Measurements from ENCODE around the gene ARG2.
"Not testable (repeated sequence)": the region's sequence is repeated elsewhere in the genome, so short reads cannot be mapped to it uniquely, and the experiment has no call there.

Gene ARG2

GRCh38 chr14:67584978-67585377 is 34.7 kb upstream of the ARG2 start:
- DNase-seq (ENCODE audit: low read depth in 2 of 2): no peak

DNA sequence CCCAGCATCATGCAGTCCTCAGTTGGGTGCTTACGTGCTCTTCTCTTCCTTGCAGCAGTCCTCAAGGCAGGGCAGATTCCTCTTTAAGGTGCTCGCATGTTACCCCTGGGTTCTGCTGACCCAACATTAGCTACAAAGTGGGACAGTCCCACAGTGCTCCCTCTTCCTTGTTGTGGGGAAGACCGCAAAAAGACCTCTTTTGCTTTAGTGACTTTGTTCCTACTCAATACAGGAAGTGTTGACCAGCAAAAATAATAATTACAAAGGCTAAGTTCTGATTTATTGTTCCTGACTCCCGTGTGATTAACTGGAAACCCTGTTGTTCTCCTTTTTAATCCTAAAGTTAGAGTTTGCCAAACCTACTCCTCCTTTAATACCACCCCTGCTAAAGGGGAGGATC is 33.4 kb upstream of the ARG2 start:
- no peak for DNase-seq (ENCODE audit: low read depth in 2 of 2)

DNA sequence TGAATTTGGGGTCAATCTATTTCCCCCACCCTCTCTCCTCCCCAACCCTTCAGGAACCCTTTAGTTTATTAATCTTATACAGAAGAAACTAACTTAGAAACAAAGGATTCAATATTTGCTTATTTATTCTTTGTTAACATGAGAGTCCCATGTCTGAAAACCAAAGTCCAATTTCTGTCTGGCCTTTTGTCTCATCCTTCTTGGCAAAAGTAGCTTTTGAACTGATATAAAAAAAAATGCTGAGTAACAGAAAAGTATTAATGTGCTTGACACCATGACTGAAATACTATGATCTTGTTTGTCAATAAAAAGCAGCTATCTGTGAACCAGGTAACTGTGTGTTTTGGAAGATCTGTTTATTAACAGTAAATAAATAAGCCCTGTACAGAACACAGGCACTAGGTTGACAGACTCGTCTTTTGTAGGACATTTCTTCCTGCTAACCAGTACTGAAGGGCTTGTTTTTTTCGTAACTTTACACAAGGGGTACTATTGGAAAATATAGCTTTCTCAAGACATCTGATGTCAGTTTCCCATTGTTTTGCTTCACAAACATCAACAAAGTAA is 30.4 kb upstream of the ARG2 start:
- no peak for DNase-seq (ENCODE audit: low read depth in 2 of 2)

DNA sequence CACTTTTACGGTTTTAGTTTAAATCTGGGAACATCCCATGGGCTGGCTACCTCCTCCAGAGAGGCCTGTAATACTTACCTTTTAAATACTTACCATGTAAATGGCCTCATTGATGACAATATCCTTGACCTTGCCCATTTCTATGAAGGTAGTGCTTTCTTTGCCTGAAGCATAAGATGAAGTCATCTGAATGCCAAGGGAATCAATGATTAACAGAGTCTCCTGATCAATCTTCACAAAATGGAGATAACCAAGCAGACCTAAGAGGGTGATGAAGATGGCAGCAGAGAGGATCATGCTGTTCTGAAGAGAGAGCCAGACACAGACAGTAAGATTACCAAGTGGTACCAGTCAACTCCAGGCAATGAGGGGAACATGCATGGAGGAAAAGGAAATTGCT is 26.1 kb upstream of the ARG2 start:
- DNase-seq (ENCODE audit: low read depth in 2 of 2): not testable (repeated sequence)

- DNase-seq (ENCODE audit: low read depth in 2 of 2): no peak
These were observed 24.3 kb upstream of the ARG2 start for GRCh38 chr14:67595392-67595791.

DNA sequence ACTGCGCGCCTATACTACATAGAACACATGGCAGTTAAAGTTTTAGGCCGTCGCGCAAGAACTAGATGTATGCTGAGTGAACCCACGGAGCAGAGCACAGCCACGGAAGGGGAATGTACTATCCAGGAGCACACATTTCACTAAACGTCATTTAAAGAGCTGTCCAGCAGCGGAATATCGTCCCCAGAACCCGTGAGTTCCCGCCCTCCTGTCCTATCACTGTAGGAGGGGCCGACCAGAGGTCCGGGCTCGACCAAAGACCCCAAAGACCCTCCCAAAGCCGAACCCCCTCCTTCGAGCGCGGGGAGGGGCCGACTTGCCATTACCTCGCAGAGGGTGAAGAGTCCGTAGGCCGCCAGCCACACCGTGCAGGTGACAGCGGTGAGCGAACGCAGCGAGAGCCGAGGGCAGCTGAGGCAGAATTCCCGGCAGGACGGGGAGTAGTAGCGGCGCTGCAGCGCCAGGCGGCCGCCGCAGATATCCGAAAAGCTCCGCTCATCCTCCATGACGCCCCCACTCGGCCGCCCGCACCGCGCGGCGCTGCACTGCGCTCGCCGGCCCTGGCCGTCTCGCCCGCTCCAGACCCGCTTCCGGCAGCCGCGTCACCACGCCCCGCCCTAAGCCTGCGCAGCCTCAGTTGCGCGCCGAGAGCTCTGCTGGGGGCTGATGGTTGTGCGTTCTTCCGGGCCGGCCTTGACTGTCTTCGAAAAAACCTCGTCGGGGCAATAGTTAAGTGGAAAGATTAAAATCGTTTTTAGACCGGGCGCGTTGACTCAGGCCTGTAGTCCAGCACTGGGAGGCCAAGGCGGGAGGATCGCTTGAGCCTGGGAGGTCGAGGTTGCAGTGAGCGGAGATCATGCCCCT is 19.8 kb upstream of the ARG2 start, which contains the start of gene PIGH:
Gene PIGH (minus strand): TSS at position 571 of the 864 bp plus-strand sequence. CDS start 65 bp downstream, at position 506.
- DNase-seq (ENCODE audit: low read depth in 2 of 2): peak; percentile 85 to 89

DNA sequence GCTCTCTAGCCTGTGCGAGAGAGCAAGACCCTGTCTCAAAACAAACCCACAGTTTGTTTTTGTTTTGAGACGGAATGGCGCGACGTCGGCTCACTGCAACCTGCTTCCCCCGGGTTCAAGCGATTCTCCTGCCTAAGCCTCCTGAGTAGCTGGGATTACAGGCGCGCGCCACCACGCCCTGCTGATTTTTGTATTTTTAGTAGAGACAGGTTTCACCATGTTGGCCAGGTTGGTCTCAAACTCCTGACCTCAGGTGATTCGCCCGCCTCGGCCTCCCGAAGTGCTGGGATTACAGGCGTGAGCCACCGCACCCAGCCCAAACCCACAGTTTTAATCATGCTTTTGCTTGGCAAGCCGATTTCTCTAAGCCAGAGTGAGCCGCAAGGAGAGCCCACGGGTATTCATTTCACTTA is 19.2 kb upstream of the ARG2 start:
- DNase-seq (ENCODE audit: low read depth in 2 of 2): not testable (repeated sequence)

- no peak for DNase-seq (ENCODE audit: low read depth in 2 of 2)
These were observed 17.6 kb upstream of the ARG2 start for GRCh38 chr14:67602076-67602475.

- no peak for DNase-seq (ENCODE audit: low read depth in 2 of 2)
These were observed 16.6 kb upstream of the ARG2 start for GRCh38 chr14:67602995-67603545.

DNA sequence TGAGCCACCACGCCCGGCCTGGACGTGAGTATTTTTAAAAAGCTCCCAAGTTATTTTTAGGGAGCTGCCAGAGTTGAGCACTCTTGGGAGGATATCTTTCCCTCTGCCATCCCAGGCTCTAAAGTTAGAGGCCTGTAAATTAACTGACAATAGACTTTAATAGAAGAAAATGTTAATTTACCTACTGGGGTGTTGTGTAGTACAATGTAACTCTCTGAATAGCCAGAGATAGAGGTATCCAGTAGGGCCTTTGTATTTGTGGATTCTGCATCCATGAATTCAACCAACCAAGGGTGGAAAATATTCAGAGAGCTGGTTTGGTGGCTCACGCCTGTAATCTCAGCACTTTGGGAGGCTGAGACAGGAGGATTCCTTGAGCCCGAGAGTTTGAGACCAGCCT is 12.1 kb upstream of the ARG2 start:
- no peak for DNase-seq (ENCODE audit: low read depth in 2 of 2)

DNA sequence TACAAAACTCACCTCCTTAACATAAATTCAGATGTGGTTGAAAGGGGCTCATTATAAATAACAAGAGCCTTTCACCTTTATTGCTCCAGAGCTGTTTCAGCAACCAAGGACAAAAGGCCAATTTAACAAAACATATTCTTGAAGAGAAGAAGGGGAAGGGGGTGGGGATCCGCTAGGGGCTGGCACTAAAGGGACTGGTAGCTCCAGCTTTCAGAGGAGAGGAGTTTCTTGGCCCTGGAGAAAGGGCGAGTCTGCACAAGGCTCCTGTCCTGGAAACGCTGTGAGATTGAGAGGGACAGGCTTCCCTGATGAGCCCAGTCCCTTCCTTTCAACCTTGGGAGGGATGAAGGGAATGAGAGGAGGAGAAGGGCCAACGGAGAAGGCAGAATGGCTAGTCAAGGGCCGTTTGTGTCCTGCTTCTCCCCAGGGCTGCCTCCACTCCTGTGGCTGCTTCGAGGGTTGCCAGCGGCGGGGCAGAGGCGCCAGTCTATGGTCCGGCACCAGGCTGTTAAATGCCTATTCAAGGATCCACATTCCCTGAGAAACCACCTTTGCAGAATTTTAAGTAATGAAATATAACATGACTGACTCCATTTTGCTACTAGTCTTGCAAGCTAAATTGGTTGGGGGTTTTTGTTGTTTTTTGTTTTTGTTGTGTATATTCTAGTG is 9.9 kb upstream of the ARG2 start:
- DNase-seq (ENCODE audit: low read depth in 2 of 2): no peak

- no peak for DNase-seq (ENCODE audit: low read depth in 2 of 2)
These were observed 9.2 kb upstream of the ARG2 start for GRCh38 chr14:67610491-67610890.

GRCh38 chr14:67618617-67619063 is 1.1 kb upstream of the ARG2 start:
- no peak for DNase-seq (ENCODE audit: low read depth in 2 of 2)

- no peak for DNase-seq (ENCODE audit: low read depth in 2 of 2)
These were observed 581 bp downstream of the ARG2 start for GRCh38 chr14:67620217-67620785.

DNA sequence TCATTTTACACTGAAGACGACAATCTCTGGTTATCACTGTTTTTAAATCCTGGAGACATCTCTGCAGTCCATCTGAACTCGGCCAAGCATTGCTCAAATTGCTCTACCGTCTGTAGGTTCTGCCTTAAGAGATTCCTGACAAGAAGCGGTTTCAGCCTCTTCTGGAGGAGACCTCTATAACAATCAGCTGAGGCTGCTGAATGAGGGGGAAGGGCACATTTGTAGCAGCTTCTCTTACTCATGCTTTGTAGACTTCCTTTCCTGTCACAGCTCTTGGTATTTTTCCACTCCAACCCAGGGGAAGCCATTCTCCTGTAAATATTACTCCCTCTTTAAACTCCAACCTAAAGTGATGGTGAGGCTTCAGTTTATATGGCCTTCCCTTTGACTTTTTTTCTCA is 3.0 kb downstream of the ARG2 start:
- DNase-seq (ENCODE audit: low read depth in 2 of 2): no peak

GRCh38 chr14:67623114-67623513 is 3.4 kb downstream of the ARG2 start:
- DNase-seq (ENCODE audit: low read depth in 2 of 2): no peak

- DNase-seq (ENCODE audit: low read depth in 2 of 2): not testable (repeated sequence)
These were observed 6.4 kb downstream of the ARG2 start for GRCh38 chr14:67626131-67626530.

- no peak for DNase-seq (ENCODE audit: low read depth in 2 of 2)
These were observed 7.8 kb downstream of the ARG2 start for GRCh38 chr14:67627519-67627918.

DNA sequence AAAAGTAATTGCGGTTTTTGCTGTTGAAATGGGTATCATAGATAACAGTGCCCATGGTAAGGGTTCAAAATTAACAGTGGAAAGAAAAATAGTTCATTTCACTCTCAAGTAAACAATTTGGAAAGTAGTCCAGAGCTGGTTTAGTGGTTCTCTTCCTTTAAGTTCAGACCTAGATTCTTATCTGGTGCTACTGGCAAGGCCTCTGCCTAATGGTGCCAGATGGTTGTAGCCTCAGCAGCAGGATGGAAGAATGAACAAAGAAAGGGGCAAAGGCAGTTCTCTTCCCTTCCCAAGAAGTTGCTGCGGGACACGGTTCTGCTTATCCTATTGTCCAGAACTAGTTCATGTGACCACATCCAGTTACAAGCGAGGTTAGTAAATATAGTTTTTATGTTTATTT is 10.5 kb downstream of the ARG2 start:
- DNase-seq (ENCODE audit: low read depth in 2 of 2): no peak

DNA sequence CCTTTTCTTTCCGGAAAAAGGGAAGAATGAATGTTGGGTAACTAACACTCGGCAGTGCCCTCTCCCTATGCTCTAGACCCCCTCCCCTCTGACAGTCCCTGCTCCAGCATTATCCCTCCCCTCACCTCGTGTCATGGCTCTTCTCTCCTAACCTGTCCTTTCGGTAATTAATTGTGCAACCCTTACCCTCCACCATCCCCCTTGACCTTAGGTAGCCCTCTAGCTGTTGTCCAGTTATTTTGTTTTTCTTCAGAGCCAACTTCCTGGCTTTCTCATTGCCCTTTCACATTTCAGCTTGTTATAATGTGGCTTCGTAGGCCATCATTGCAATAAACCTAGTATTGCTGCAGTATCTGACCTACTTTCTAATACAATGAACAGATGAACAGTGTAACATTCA is 11.2 kb downstream of the ARG2 start:
- no peak for DNase-seq (ENCODE audit: low read depth in 2 of 2)

DNA sequence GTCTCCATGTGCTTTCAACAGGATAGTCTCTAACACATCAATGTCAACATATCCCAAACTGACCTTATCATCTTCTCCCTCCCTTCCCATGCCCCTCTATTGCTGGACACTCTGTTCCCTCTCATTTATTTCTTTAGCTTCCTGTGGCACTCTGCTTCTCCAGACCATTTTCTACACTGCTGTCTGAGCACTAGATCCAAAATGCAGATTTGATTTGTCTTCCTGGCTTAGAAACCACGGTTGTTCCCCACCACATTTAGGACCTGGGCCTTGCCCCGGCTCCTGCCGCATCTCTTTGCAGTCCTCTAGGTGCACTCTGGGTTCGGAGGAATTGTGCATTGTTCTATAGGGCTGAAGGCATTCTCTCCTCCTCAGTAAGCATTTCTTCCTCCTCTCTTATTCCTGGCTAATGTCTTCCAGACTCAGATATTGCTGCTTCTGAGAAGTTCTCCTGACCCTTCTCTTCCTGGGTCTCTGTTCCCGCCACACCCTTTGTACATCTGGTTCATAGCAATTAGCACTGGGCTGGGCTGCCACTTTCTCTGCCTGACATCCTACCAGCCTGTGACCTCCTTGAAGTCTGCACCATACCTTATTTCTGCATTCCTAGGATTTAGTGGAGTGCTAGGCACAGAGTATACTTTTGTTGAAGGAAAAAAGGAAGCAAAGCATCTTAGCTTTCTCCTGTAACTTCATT is 13.9 kb downstream of the ARG2 start:
- no peak for DNase-seq (ENCODE audit: low read depth in 2 of 2)

All from stimulated activated CD8-positive, alpha-beta memory T cell treated with anti-CD3 and anti-CD28 coated beads, Interleukin-15, amount 100 ng/mL, for 4 hours (primary cell).